ENCODE data around the gene HTR2C. TPM values are rescaled to one million over a fixed set of nuclear protein-coding genes. Genes with fewer than 3 reads are reported as not detected.
A peak's percentile ranks its signal among the peaks of the same experiment; 100 is the strongest.

HTR2C gene
- total RNA-seq, 1 experiment from 2014 or later: 1.5 TPM

GRCh38 chrX:114766541-114766940 lies 182.7 kb downstream of the HTR2C start:
- Histone ChIP-seq H3K79me2 (ENCODE audit: insufficient read depth, low read length) (no peaks in the 10 kb centered on the region), H2BK120ac (ENCODE audit: low read depth, low read length, poor library complexity, severe bottlenecking) (no peak overlapping the region), H2BK12ac (ENCODE audit: insufficient read length, low read depth, low read length) (no peak overlapping the region), H2AK5ac (ENCODE audit: insufficient read length, low read length) (no peak overlapping the region), H3K79me1 (ENCODE audit: insufficient read depth, low read depth, low read length, poor library complexity, severe bottlenecking) (no peaks in the 10 kb centered on the region), H3K4me1 (ENCODE audit: insufficient read depth, low read length) (no peaks in the 10 kb centered on the region), H4K20me1 (ENCODE audit: control insufficient read depth, insufficient read depth, insufficient read length) (no peaks in the 10 kb centered on the region), H3K4ac (ENCODE audit: low read depth, low read length) (no peak overlapping the region), H4K91ac (ENCODE audit: insufficient read length, low read depth, low read length) (no peak overlapping the region), H3K27me3 (ENCODE audit: insufficient read depth, low read length) (no peaks in the 10 kb centered on the region), H4K5ac (ENCODE audit: insufficient read length, low read depth, low read length) (no peak overlapping the region), H2AFZ (ENCODE audit: low read length) (no peak overlapping the region), H2BK20ac (ENCODE audit: low read depth, low read length, poor library complexity, severe bottlenecking) (no peak overlapping the region), H3K23me2 (ENCODE audit: insufficient read length, low read depth, low read length, poor library complexity, severe bottlenecking) (no peaks in the 10 kb centered on the region), H2BK5ac (ENCODE audit: insufficient read length, low read length) (no peak overlapping the region), H3T11ph (ENCODE audit: low read length) (no peak overlapping the region), H2BK15ac (ENCODE audit: low read depth, low read length) (no peak overlapping the region), H3K9ac (ENCODE audit: extremely low read depth, insufficient read length, low read length) (no peak overlapping the region), H3K56ac (ENCODE audit: insufficient read length, low read depth, low read length) (no peak overlapping the region), H3K9me3 (ENCODE audit: control insufficient read depth, low read depth, low read length) (no peaks in the 10 kb centered on the region), H4K8ac (replicated peaks; ENCODE audit: insufficient read length, low read depth, low read length) (no peak overlapping the region), H3K4me2 (ENCODE audit: insufficient read depth, insufficient read length, low read length) (no peak overlapping the region), H3K14ac (ENCODE audit: insufficient read depth, low read length) (no peak overlapping the region), H3K23ac (ENCODE audit: insufficient read length, low read depth, low read length) (no peak overlapping the region), H3K18ac (ENCODE audit: insufficient read length, low read depth, low read length) (no peak overlapping the region), H3K27ac (ENCODE audit: insufficient read length, low read depth, low read length) (no peak overlapping the region)
- no peak for TF ChIP-seq CTCF (conservative IDR thresholded peaks at IDR 0.05)
- H3K27ac Mint-ChIP-seq: peak overlapping the region in 1 of 3 experiments; percentile 18; a peak in 1 of 7 replicates
- no peak overlapping the region for H3K4me3 Mint-ChIP-seq
- no peak for DNase-seq
- no peaks in the 10 kb centered on the region for H3K27me3 Mint-ChIP-seq (ENCODE audit: low read depth)
- H3K36me3 Mint-ChIP-seq (ENCODE audit: insufficient read depth in 1 of 3, low read depth in 3 of 3): peaks cover 4 to 26% (median 7%) of the 10 kb centered on the region in 3 experiments; a peak in 5 of 7 replicates
- peaks cover 8 to 18% of the 10 kb centered on the region in 2 experiments for H3K9me3 Mint-ChIP-seq
- H3K4me1 Mint-ChIP-seq: peaks cover 13% of the 10 kb centered on the region in 2 experiments
- no CpG with 5 or more reads among the region's 1 CpG for WGBS (ENCODE audit: extremely low coverage, insufficient read length, low lambda C conversion rate)

Data from H9 (cell line).